IMR-90 (cell line): ENCODE data around the gene OR52R1. TPM values are rescaled to one million over a fixed set of nuclear protein-coding genes. Genes with fewer than 3 reads are reported as not detected.

ENCODE experiments used
- ATAC-seq: fragments of 200-7000 bp; cut with Tn5 transposase; 2 replicates; pipeline ENCODE4 v1.9.1; 2020; ENCODE audit warnings: low read depth, mild to moderate bottlenecking, moderate library complexity
- BruUV-seq: library from RNA; stranded (reverse); fragments of 400-500 nt; replicated peaks from 2 replicates; lab custom pipeline; 2021; lab: Mats Ljungman, UMichigan
- CTCF ChIA-PET: fragments of 300-600 bp; formaldehyde crosslinking; extraction: SDS; loops from one replicate; lab custom pipeline; 2021; ENCODE audit warnings: antibody characterized with exemption; lab: Yijun Ruan, JAX
- POLR2A ChIA-PET: fragments of 300-600 bp; sonication (Branson Sonifier 250); formaldehyde crosslinking; loops from one replicate; lab custom pipeline; 2022; ENCODE audit warnings: antibody characterized with exemption; ENCODE audit not compliant: unreplicated experiment; lab: Charles Lee
- DNase-seq: peaks from one replicate; pipeline ENCODE4 v3.0.0; 2013
- H2AFZ ChIP-seq: replicated peaks from 2 replicates; pipeline ENCODE3; 2013; ENCODE audit warnings: low read length, mild to moderate bottlenecking; ENCODE audit not compliant: poor library complexity
- H2AK5ac ChIP-seq: 2 replicates; pipeline ENCODE4 v1.6.1; 2013; ENCODE audit warnings: low read depth, low read length, inconsistent platforms
- H2AK9ac ChIP-seq: replicated peaks from 2 replicates; pipeline ENCODE3; 2013; ENCODE audit warnings: mild to moderate bottlenecking, low read depth, low read length, moderate library complexity; ENCODE audit not compliant: poor library complexity
- H2BK120ac ChIP-seq: 2 replicates; pipeline ENCODE4 v1.6.1; 2013; ENCODE audit warnings: low read depth, low read length, inconsistent platforms
- H2BK15ac ChIP-seq: 3 replicates; pipeline ENCODE4 v1.6.1; 2013; ENCODE audit warnings: low read depth, low read length, inconsistent platforms
- H2BK20ac ChIP-seq: 2 replicates; pipeline ENCODE4 v1.6.1; 2013; ENCODE audit warnings: low read depth, mild to moderate bottlenecking, inconsistent platforms, low read length, moderate library complexity
- H2BK5ac ChIP-seq: 2 replicates; pipeline ENCODE4 v1.6.1; 2013; ENCODE audit warnings: mild to moderate bottlenecking, low read depth, low read length, inconsistent platforms; ENCODE audit not compliant: poor library complexity, severe bottlenecking
- H3K14ac ChIP-seq: replicated peaks from 2 replicates; pipeline ENCODE4 v1.6.1; 2013; ENCODE audit warnings: low read depth, low read length, inconsistent platforms
- H3K18ac ChIP-seq: 2 replicates; pipeline ENCODE4 v1.6.1; 2013; ENCODE audit warnings: low read depth, low read length, control low read depth
- H3K23ac ChIP-seq: 2 replicates; pipeline ENCODE4 v1.6.1; 2013; ENCODE audit warnings: low read depth, low read length, inconsistent platforms
- H3K27ac ChIP-seq: 2 replicates; pipeline ENCODE4 v1.5.1; 2013; ENCODE audit warnings: mild to moderate bottlenecking, control low read depth, low read length; ENCODE audit not compliant: insufficient read depth
- H3K27me3 ChIP-seq: 2 replicates; pipeline ENCODE4 v1.6.1; 2013; ENCODE audit warnings: low read length; ENCODE audit not compliant: control insufficient read depth, insufficient read depth
- H3K36me3 ChIP-seq: 2 replicates; pipeline ENCODE4 v1.6.1; 2013; ENCODE audit warnings: low read length, mixed read lengths; ENCODE audit not compliant: control insufficient read depth, insufficient read depth
- H3K4ac ChIP-seq: 2 replicates; pipeline ENCODE4 v1.6.1; 2013; ENCODE audit warnings: low read depth, low read length, inconsistent platforms
- H3K4me1 ChIP-seq: 2 replicates; pipeline ENCODE4 v1.6.1; 2013; ENCODE audit warnings: low read length, mixed read lengths; ENCODE audit not compliant: control insufficient read depth, insufficient read depth
- H3K4me2 ChIP-seq: 2 replicates; pipeline ENCODE4 v1.6.1; 2013; ENCODE audit warnings: low read depth, mild to moderate bottlenecking, control low read depth, low read length, moderate library complexity
- H3K4me3 ChIP-seq: 2 replicates; pipeline ENCODE4 v1.5.1; 2013; ENCODE audit warnings: low read depth, mild to moderate bottlenecking, control low read depth, low read length, moderate library complexity; ENCODE audit not compliant: insufficient read depth
- H3K56ac ChIP-seq: 2 replicates; pipeline ENCODE4 v1.6.1; 2013; ENCODE audit warnings: low read length, inconsistent platforms; ENCODE audit not compliant: insufficient read depth; ENCODE audit errors: extremely low read depth
- H3K79me1 ChIP-seq, 2 experiments: 2 replicates each; pipeline ENCODE4 v1.6.1; 2013; ENCODE audit warnings: low read length in 2 of 2, inconsistent platforms in 1 of 2, low read depth in 1 of 2
- H3K9ac ChIP-seq: 2 replicates; pipeline ENCODE4 v1.6.1; 2013; ENCODE audit warnings: low read depth, low read length, control low read depth
- H3K9me1 ChIP-seq: 2 replicates; pipeline ENCODE4 v1.6.1; 2013; ENCODE audit warnings: low read length, inconsistent platforms; ENCODE audit not compliant: insufficient read depth
- H3K9me3 ChIP-seq: 2 replicates; pipeline ENCODE4 v1.6.1; 2013; ENCODE audit warnings: low read length; ENCODE audit not compliant: control insufficient read depth, insufficient read depth
- H4K20me1 ChIP-seq: 2 replicates; pipeline ENCODE4 v1.6.1; 2013; ENCODE audit warnings: low read length, inconsistent platforms; ENCODE audit not compliant: insufficient read depth
- H4K5ac ChIP-seq: 2 replicates; pipeline ENCODE4 v1.6.1; 2013; ENCODE audit warnings: mild to moderate bottlenecking, low read depth, low read length, control low read depth
- H4K8ac ChIP-seq, 2 experiments: 2 replicates each; pipeline ENCODE4 v1.6.1; 2013; ENCODE audit warnings: low read depth in 2 of 2, low read length in 2 of 2, control low read depth in 1 of 2, inconsistent platforms in 1 of 2
- H4K91ac ChIP-seq: 2 replicates; pipeline ENCODE4 v1.6.1; 2013; ENCODE audit warnings: low read depth, low read length, inconsistent platforms; ENCODE audit not compliant: insufficient read depth
- CHD1 ChIP-seq: IDR thresholded peaks from 2 replicates; pipeline ENCODE4 v1.6.1; 2012; ENCODE audit warnings: low read depth, low read length, improper control_type of control experiment
- FOS ChIP-seq: fragments of 150-350 bp; IDR thresholded peaks from 2 replicates; pipeline ENCODE4 v1.6.1; 2016; ENCODE audit warnings: low read depth, low read length
- MAZ ChIP-seq: IDR thresholded peaks from 2 replicates; pipeline ENCODE4 v1.6.1; 2012; ENCODE audit warnings: low read depth, mild to moderate bottlenecking, low read length, improper control_type of control experiment, moderate library complexity, borderline replicate concordance
- MXI1 ChIP-seq: IDR thresholded peaks from 2 replicates; pipeline ENCODE4 v1.6.1; 2012; ENCODE audit warnings: low read depth, mild to moderate bottlenecking, low read length, moderate library complexity, borderline replicate concordance
- POLR2A ChIP-seq: IDR thresholded peaks from 2 replicates; pipeline ENCODE4 v1.6.1; 2012; ENCODE audit warnings: mild to moderate bottlenecking, low read depth, low read length
- RAD21 ChIP-seq: IDR thresholded peaks from 2 replicates; pipeline ENCODE4 v1.6.1; 2012; ENCODE audit warnings: low read length, improper control_type of control experiment
- RFX5 ChIP-seq: IDR thresholded peaks from 2 replicates; pipeline ENCODE4 v1.8.0; 2012; ENCODE audit warnings: low read depth, mild to moderate bottlenecking, low read length, moderate library complexity
- USF2 ChIP-seq: fragments of 150-350 bp; IDR thresholded peaks from 2 replicates; pipeline ENCODE4 v1.6.1; 2017; ENCODE audit warnings: mild to moderate bottlenecking, antibody characterized with exemption, low read length, low read depth
- WGBS, 2 experiments: methylation state at CpG; one replicate each; pipeline versions ENCODE4 v1.1.5 to v1.1.7; 2013; ENCODE audit warnings: missing lambda C conversion rate in 2 of 2; ENCODE audit not compliant: insufficient read length in 1 of 2; ENCODE audit errors: extremely low coverage in 2 of 2; 5-methylcytosine and 5-hydroxymethylcytosine counted together
- dilution Hi-C: fragments of 300-500 bp; cut with HindIII; formaldehyde crosslinking; loops from one replicate; pipeline ENCODE4 v1.14.3; 2018; ENCODE audit warnings: low sequenced_read_pairs; ENCODE audit not compliant: unreplicated experiment
- in situ Hi-C: fragments of 300-500 bp; cut with MboI; formaldehyde crosslinking; loops from 3 replicates; pipeline ENCODE4 v1.14.3; 2019; ENCODE audit warnings: low sequenced_read_pairs, inconsistent platforms, mixed read lengths
- intact Hi-C: fragments of 100-400 bp; cut with micrococcal nuclease; formaldehyde crosslinking; loops from 2 replicates; pipeline ENCODE4 v1.10.0; 2022
- polyA plus RNA-seq, 3 experiments: library from polyadenylated mRNA; depleted of rRNA; stranded (reverse); fragments of >200 nt; gene quantifications; 2 replicates each; pipeline ENCODE4 v1.2.3, GENCODE V29; 2012; ENCODE audit warnings: low replicate concordance in 1 of 3
- total RNA-seq: library from RNA; depleted of rRNA; stranded (reverse); fragments of >200 nt; gene quantifications from 2 replicates; pipeline ENCODE4 v1.2.3, GENCODE V29; 2012

Gene OR52R1
- total and polyA plus RNA-seq, 2 of the 4 experiments (the other 2 are of a cell fraction): not detected

DNA sequence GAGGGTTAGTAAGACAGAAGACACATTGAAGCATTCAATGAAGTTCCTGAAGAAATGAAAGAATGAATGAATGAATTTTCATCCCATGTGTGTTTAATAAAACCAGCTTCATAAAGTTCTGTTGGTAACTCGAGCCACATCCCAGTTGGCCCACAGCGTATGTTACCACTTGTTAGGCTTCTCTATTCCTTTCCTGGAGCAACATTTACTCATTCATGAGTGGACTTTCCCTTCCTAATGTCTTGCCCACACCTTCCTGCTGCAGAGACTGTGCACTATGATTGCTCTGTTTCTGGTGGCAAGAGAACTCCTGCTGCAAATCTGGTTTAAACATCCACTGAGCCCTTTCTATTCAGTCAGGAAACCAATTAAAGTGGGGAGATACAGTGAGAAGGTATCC is 7.0 kb downstream of the OR52R1 start:
- Histone ChIP-seq H3K56ac (no peak overlapping the region), H3K18ac (no peak overlapping the region), H4K91ac (no peak overlapping the region), H4K5ac (no peak overlapping the region), H2BK120ac (no peak overlapping the region), H3K4me1 (no peaks in the 10 kb centered on the region), H3K9ac (no peak overlapping the region), H2AK9ac (no peak overlapping the region), H3K4me3 (no peak overlapping the region), H3K4ac (no peak overlapping the region), H2BK5ac (no peak overlapping the region), H3K14ac (no peak overlapping the region), H2BK20ac (no peak overlapping the region), H3K27me3 (no peaks in the 10 kb centered on the region; the same call in 1 of the 2 replicates), H2AFZ (no peak overlapping the region), H4K8ac (no peak overlapping the region), H3K27ac (no peak overlapping the region), H3K9me1 (no peaks in the 10 kb centered on the region), H2BK15ac (no peak overlapping the region), H3K79me1 (no peaks in the 10 kb centered on the region), H2AK5ac (no peak overlapping the region), H4K20me1 (no peaks in the 10 kb centered on the region), H3K9me3 (no peaks in the 10 kb centered on the region), H3K36me3 (no peaks in the 10 kb centered on the region), H3K23ac (no peak overlapping the region), H3K4me2 (no peak overlapping the region)
- TF ChIP-seq RFX5 (no peak), USF2 (no peak), POLR2A (no peak), MAZ (no peak), MXI1 (no peak), CHD1 (no peak), RAD21 (no peak), FOS (no peak)
- dilution Hi-C loops (no loop called here), intact Hi-C loops (no loop called here), in situ Hi-C loops (no loop called here)
- ChIA-PET POLR2A (no interaction called here), CTCF (no interaction called here)
- BruUV-seq: no TSS peak
- WGBS, 2 experiments: no CpG with 5 or more reads among the region's 2 CpGs
- ATAC-seq (no peak), DNase-seq (no peak)
